ENCODE data around the gene EXOC1.

The EXOC1 gene

DNA sequence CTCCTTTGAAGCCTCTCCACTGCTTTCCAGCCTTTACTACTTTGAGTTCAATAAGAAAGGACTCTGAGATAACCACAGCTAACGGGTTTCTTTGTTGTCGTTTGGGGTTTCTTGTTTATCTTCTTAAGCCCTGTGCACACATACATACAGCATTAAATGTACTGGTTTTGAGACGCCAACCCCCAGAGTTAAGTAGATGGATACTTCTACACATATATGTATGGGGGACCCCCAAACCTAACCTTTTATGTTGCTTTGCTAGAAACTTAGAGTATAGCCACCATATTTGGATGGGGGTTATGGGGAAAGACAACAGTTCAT is 96.0 kb downstream of the EXOC1 start:
- DNase-seq (ENCODE audit: low read depth) = no peak

DNA sequence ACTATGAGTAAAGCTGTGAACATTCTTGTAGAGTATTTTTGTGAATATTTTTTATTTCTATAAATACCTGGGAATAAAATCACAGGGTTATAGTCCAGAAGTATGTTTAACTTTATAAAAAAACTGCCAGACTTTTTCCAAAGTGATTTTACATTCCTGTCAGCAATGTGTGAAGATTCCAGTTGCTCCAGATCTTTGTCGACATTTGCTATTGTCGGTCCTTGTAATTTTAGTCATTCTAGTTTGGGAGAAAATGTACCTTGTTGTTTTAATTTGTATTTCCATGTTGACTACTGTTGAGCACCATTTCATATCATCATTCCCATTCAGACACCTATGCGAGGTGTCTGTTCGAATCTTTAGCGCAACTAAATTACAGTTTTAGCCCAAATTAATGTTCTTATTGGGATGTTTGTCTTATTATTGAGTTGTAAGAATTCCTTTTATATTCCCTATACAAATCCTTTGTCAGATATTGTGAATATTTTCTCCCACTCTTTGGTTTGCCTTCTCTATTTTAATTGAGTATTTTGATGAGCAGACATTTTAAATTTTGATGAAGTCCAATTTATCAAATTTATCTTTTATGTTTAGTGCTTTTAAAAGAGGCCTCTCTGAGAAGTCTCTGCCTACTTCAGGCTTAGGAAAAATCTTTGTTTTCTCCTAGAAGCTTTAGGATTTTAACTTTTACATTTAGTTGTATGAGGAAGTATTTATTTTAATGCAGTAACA is 97.9 kb downstream of the EXOC1 start:
- DNase-seq (ENCODE audit: low read depth) = no peak

Measured in T follicular helper cell (primary cell).